K562 (cell line): ENCODE results near the gene MYOM1. TPM values are rescaled to one million over a fixed set of nuclear protein-coding genes. Genes with fewer than 3 reads are reported as not detected.

ENCODE experiments used
- CREBBP ChIP-seq: IDR thresholded peaks from one replicate; pipeline ENCODE4 v1.6.1; 2012; ENCODE audit warnings: low read depth, mild to moderate bottlenecking, control low read depth, inconsistent platforms, low read length
- STAT6 ChIP-seq: sonication (generic); formaldehyde crosslinking; IDR thresholded peaks from 2 replicates; pipeline ENCODE4 v1.8.1; 2023; ENCODE audit warnings: mild to moderate bottlenecking, missing genetic modification reagents
- YY1 ChIP-seq, 3 experiments: IDR thresholded peaks; 2 replicates each; pipeline ENCODE4 v1.6.1; 2011; ENCODE audit warnings: low read length in 2 of 3, mild to moderate bottlenecking in 2 of 3, moderate library complexity in 2 of 3, borderline replicate concordance in 1 of 3, control low read depth in 1 of 3, low read depth in 1 of 3; ENCODE audit not compliant: insufficient read depth in 3 of 3, insufficient replicate concordance in 2 of 3, control insufficient read depth in 1 of 3, insufficient read length in 1 of 3; ENCODE audit errors: extremely low read depth in 1 of 3
- ZNF407 ChIP-seq: fragments of 450-650 bp; IDR thresholded peaks from 2 replicates; pipeline ENCODE4 v1.6.1; 2016; ENCODE audit warnings: low read depth
- polyA plus RNA-seq, 8 experiments: library from polyadenylated mRNA; depleted of rRNA in 4 of 8; stranded (reverse) in 5 of 8; unstranded in 3 of 8; fragments of >200 nt; fragmentation: Nextera tagmentation in 2 of 8; fragmentation: Illumina TruSeq in 1 of 8; extraction: Ambion mirVana in 2 of 8; extraction: Trizol in 1 of 8; gene quantifications; 2 replicates each; pipeline versions ENCODE4 v1.2.1 to v1.2.3, GENCODE V29; 2011 to 2014; ENCODE audit warnings: inconsistent platforms in 1 of 8, missing spikeins in 1 of 8
- total RNA-seq, 7 experiments: library from RNA; depleted of rRNA in 6 of 7; stranded (reverse); fragments of >200 nt in 6 of 7; fragmentation: Illumina TruSeq in 2 of 7; extraction: Trizol in 2 of 7; gene quantifications; 2 replicates each; pipeline versions ENCODE4 v1.2.1 to v1.2.3, GENCODE V29; 2011 to 2021; ENCODE audit warnings: low replicate concordance in 1 of 7

Gene MYOM1
- total and polyA plus RNA-seq, 9 of the 15 experiments (the other 6 are each of a cell fraction or from before 2014, with no cell fraction given) = 0.01 to 0.62 (median 0.25) TPM

DNA sequence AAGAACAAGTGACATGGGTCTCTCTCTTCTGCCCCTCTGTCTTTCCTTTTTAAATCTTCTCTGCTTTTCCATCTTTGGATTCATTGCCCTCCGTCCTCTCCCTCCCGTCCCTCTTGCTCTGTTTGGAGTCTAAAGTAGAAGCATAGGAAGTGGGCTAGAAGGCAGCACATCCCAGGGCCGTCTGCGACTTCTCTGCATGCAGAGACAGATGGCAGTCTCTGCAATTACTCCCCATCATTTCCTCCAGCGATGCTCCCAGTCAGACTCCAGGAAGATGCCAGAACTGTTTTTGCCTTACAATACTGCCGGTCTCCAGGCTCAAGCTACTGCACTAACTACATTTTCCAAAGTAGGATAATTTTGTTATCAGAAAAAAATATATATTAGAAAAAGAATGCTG is 171.6 kb downstream of the MYOM1 start (continued):
- TF ChIP-seq ZNF407 (no peak), STAT6 (no peak), YY1 (IDR thresholded peaks at IDR 0.05; ENCODE audit: borderline replicate concordance in 1 of 3, control insufficient read depth in 1 of 3, extremely low read depth in 1 of 3, insufficient read depth in 3 of 3, insufficient read length in 1 of 3, insufficient replicate concordance in 2 of 3, low read depth in 1 of 3, low read length in 2 of 3) (no peak), CREBBP (no peak)
